NCI-H774 (cell line): ENCODE results near the gene TMEM219.
A peak's percentile ranks its signal among the peaks of the same experiment; 100 is the strongest.
"Not testable (repeated sequence)": the region's sequence is repeated elsewhere in the genome, so short reads cannot be mapped to it uniquely, and the experiment has no call there.

Source experiments
- DNase-seq: peaks from one replicate; lab custom pipeline; 2025; lab: John Stamatoyannopoulos, UW

The TMEM219 gene

DNA sequence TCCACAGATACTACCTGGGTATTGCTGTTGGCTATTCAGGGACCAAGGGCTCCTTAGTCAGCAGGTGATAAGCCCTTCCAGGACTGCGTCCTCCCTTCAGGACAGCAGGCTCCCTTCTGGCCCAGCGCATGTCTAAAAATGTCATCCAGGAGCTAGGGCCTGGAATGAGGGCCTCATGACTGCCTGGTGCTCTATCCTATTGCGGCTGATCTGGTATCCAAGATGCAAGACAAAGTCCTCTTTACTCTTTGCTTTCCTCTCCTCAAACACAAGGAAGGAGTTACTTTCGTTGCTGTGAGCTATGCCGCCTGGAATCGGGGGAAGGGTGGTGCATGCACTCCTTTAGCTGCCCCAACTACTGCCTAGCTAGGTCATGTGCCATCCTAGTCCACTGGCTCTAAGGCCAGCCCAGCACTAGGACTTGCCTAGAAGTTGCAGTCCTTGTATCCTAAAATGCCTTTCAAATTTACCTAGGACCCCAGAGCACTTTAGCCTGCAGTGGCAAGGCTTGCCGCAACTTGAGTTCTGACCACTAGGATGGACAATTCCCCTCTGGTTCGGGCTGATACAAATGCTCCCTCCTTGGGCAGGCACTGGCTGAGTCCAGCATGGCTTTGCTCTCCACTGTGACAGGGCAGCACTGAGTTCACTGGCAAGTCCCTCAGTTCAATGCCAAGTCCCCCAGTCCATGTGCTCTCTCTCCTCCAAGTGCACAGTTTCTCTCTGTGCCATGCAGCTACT is 10.1 kb upstream of the TMEM219 start:
- DNase-seq: no peak

DNA sequence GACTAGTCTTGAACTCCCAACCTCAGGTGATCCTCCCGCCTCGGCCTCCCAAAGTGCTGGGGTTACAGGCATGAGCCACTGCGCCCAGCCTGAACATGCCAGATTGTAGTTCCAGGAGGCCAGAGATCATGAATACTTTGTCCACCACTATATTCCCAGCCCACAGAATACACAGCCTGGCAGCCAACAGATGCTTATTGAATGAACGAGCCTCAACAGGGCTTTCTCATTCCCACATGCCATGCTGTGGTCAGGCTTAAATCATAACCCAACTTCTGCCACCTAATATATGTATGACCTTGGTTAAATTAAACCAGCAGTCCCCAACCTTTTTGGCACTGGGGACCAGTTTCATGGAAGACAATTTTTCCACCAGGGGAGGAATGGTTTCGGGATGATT is 3.1 kb upstream of the TMEM219 start:
- DNase-seq: no peak

DNA sequence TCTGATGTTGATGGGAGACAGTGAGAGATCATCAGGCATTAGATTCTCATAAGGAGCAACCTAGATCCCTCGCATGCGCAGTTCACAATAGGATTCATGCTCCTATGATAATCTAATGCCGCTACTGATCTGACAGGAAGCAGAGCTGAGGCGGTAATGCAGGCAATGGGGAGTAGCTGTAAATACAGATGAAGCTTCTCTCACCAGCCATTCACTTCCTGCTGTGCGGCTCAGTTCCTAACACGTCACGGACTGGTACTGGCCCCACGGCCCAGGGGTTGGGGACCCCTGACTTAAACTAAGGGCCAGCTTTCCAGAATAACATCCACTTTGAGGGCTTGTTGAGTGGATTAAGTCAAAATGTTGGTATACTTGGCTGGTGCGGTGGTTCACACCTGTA is 2.6 kb upstream of the TMEM219 start:
- DNase-seq: no peak

DNA sequence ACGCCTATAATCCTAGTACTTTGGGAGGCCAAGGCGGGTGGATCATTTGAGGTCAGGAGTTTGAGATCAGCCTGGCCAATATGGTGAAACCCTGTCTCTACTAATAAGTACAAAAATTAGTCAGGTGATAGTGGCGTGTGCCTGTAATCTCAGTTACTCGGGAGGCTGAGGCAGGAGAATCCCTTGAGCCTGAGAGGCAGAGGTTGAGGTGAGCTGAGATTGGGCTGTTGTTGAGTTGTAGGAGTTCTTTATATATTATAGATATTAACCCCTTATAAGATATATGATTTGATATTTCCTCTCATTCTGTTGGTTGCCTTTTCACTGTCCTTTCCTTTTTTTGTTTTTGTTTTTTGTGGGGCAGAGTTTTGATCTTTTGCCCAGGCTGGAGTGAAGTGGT is 2.1 kb upstream of the TMEM219 start:
- DNase-seq: not testable (repeated sequence)

DNA sequence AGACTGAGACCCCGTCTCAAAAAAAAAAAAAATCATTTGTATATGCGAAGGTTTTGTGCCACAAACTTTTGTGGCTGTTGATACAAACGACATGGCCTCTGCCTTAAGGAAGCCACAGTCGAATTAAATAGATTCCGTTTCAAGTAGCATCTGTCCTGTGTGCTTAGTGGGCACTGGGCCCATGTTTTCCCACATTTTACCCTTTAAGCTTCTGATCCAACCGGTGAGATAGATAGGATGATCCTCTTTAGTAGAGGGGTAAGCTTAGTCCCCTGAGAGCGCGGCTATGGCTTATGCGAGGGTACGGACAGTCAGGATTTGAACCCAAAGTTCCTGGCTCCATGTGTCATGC is 776 bp upstream of the TMEM219 start:
- no peak for DNase-seq

DNA sequence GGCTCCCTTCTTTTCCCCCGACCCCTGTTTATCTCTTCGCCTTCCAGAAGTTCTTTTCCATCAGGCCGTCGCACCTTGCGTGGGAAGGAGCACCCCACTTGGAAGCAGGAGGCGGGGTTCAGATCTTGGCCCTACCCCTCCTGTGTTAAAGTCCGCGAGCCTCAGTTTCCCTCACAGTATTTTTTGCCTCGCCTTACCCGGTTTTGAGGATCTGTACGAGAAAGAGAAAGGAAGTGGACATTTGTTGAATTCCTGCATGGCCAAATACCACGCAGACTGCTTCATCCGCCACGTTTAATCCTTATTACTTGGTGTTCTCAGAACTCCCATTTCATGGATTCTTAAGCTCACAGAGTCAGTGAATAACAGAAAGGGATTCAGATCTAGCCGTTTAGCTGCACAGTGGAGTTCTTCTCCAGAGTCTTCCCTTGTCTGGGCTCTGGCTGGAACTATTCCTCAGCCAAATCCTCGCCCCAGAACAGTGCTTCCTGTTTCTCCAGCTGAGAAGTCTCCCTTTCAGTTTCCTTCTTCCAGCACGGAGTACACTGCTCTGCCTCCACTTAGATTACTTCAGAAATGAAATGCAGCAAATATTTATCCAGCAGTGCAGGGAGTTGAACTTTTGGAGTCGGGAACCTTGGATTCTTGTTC is 590 bp downstream of the TMEM219 start:
- DNase-seq: no peak

DNA sequence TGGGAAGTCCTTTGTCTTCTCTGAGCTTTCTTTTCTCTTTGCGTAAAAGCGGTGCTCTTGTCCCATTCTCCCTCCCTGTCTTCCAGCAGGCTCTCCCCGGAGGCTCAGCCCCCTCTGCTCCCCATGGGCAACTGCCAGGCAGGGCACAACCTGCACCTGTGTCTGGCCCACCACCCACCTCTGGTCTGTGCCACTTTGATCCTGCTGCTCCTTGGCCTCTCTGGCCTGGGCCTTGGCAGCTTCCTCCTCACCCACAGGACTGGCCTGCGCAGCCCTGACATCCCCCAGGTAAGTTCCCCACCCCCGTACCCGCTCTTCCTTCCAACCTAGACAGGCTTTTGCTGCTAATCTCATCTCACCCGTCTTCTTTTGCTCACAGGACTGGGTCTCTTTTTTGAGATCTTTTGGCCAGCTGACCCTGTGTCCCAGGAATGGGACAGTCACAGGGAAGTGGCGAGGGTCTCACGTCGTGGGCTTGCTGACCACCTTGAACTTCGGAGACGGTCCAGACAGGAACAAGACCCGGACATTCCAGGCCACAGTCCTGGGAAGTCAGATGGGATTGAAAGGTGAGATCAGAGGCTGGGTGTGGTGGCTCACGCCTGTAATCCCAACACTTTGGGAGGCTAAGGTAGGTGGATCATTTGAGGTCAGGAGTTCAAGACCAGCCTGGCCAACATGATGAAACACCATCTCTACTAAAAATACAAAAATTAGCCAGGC is 1.3 kb downstream of the TMEM219 start:
- no peak for DNase-seq

DNA sequence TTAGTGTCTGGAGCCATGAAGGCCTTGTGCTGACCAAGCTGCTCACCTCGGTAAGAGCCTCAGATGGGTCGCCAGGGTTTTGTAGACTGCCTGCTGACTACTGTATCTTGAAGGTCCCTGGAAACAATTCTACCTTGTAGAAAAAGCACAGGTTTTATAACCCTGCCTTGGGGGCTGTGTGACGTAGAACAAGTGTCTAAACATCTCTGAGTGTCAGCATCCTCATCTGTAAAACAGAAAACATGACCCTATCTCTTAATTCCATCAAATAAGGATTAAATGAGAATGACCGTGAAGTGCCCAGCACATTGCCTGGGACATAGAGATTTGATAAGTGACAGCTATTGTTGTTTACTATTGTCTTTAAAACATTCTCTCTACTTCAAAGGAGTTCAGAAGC is 6.3 kb downstream of the TMEM219 start:
- no peak for DNase-seq

DNA sequence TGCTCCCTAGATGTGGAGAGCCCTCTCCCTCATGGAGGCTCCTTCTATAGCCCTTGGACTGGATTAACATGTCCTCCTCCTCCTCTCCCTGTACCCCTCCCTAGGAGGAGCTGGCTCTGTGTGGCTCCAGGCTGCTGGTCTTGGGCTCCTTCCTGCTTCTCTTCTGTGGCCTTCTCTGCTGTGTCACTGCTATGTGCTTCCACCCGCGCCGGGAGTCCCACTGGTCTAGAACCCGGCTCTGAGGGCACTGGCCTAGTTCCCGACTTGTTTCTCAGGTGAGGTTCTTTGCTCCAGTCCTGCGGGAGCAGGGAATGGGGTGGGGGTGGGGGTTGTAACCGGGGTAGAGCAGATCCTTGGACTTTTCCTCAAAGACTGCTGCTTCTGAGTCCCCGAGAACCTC is 9.4 kb downstream of the TMEM219 start:
- no peak for DNase-seq

DNA sequence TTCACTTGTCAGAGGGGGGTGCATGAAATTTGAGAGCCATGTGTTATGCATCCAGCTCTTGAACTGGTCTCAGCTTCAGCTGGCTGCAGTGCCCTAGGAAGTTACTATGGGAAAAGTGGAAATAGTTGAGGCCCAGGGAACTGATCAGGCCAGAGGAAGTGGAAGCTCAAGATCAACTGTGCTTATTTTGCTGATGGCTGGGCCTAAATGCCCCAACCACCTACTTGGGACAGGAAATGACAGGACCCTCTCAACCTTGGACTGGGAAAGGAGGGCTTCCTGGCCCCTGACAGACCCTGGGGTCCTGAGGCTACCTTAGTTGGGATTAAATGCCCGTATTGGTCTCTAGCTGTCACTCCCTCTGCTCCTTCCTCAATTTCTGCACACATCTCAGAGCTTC is 10.6 kb downstream of the TMEM219 start:
- no peak for DNase-seq

DNA sequence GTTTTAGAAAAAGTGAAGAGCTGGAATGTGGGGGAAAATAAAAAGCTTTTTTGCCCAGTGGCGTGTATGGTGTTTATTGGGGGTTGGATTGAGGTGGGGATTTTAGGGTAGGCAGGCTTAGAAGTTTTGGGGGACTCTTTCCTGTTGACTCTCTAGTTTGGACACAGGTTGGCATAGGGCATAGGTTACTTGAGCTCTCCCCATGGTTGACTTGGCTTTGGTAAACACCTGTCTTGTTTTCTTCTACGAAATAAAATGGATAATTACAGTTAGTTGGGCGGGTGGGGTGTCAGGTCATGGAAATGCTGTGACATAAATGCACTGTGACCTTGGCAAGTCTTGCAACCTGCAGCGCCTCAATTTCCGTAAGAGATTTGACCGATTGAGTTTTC is 11.1 kb downstream of the TMEM219 start:
- no peak for DNase-seq

DNA sequence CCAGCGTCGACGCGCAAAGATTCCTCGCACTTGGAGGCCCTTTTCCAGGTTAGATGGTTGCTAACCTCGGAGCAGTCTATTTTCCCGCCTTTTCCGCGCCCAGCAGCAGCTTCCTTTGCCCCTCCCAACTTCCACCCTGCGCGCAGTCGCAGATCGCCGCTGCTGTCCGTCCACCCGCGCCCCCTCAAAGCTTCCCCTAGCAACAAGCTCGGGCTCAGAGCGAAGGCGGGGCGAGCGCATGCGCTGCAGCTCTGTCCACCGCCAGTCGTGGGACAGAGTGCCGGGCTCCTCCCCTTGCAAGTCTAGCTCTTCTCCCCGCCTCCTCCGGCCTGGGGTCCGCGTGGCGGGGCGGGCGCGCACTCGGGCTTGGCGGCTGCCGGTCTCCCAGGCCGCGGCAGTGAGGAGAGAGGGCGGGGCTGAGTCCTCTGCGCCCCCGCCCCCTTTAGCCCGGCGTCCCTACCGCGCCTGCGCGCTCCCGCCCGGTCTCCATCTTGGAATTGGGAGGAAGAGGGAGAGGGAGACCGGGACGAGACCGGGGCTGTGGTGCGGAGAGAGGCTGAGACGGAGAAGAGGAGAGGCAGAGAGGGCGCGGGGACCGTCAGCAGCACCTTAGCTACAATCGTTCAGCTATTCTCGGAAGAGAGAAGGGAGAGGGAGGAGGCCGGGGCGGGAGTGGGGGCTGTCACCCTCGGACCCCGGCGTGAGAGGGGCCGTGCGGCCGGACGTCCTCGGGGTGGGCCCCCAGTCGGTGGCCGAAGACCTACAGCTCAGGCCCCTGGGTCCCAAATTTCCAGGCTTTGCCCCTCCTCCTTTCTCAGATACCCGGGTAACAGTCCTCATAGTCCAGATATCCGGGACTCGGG is 11.7 kb downstream of the TMEM219 start, which contains the start of gene TAOK2:
TSS of gene TAOK2 (plus strand) at position 485 of the 863 bp plus-strand sequence. CDS start 3,905 bp downstream, outside the sequence.
- DNase-seq: peak; percentile 97

DNA sequence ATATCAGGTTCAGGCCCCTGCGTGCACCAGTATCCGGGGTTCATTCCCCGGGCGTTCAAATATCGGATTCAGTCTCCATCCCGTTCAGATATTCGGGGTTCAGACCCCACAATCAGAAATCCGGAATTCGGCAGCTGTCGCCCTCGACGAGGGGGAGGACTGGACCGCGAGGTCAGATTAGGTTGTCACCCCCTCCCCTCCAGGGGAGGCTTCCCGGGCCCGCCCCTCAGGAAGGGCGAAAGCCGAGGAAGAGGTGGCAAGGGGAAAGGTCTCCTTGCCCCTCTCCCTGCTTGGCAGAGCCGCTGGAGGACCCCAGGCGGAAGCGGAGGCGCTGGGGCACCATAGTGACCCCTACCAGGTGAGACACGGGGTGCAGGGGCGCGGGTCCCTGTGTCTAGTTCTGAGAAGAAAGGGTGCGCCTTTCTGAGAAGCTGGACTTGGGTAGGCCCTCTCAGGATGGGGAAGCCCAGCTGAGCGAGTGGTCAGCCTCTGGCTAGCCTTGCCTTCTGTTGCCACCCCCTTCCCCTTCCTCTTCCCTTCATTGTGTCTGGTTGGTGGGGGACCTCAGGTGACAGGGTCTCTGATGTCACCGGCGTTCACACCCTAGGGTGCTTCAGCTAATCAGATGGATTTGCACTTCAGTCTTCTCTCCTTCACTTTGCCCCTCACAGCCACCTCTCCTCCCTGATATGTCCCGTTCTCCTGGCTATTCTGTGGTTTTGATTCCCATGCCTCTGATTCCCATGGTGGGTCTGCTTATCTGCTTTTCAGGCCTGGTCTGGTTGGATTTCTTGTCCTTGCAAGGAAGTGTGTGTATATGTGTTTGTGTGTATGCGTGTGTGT is 12.6 kb downstream of the TMEM219 start:
- DNase-seq: no peak

DNA sequence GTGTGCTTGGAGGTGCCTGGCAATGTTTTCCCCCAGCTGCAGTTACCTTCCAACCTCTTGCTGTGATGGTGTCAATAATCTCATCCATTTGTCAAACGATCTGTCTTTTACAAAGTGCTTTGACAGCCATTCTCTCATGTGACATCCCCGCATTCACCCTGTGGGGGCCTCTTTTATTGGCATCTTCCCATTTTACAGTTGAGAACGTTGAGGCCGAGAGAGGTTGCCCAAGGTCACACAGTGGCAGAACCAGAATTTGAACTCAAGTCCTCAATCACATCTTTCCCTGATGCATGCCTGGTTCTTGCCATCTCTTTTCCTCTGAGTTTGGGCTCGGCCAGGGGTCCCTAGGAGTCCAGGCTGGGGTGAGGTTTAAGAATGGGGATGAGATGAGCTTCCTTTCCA is 13.3 kb downstream of the TMEM219 start:
- no peak for DNase-seq

DNA sequence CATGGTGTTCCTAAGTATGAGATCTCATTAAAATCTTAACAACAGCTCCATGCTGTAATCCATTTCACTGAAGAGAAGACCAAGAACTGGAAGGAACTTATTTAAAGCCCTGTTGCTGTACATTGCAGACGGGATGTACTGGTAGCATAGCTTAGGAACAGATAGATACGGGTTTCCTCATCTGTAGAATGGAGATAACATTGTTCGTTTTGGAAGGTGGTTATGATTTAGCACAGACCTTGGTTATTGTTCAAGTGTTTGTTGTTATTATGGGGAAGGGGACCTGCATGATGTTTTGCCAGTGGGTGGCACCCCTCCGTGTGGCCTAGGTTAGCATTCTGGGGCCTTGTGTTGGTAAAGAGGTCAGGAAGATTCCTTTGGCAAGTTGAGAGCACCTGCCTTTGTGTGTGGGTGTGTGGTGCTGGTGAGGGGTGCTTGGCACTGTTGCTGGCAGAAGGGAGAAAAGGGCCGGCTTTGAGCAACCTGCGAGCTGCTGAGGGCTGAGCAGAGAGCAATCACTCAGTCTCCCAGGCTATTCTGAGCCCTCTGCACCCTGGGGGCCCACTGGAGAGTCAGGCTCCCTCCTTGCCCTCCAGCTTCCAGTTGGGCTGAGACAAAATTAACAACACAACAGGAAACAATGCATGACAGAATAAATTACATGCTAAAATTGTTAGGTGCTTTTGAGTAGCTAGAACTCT is 14.1 kb downstream of the TMEM219 start:
- no peak for DNase-seq

DNA sequence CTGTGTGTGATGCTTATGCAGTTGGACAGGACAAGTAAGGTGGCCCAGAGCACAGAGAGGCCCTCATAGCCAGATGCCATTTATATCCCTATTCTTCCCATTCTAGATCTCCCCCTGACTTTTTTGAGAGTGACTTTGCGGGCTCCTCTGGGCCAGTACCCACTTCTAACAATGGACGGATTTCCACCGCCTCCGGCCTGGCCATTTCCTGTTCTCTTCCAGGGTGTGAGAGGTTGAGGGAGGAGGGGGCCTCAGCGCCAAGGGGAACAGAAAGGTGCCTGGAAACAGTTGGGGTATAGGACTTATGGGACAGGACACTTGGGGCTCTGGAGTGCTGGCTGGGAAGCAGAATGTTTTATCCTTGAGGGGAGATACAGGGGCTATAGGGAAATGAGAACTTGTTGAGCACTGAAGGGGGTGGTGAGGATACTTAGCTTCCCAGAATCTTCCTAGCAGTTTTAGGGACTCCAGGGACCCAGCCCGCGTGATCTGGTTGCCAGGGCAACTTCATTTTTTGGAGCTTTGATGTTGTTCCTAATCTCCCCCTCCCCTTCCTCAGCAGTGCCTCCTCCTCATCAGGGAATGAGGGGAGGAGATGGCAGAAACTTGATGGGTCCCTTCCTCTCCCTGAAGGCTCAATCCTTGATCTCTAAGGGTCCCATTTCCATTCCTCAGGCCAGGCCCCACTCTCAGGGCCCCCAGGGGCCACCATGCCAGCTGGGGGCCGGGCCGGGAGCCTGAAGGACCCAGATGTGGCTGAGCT is 15.4 kb downstream of the TMEM219 start:
- DNase-seq: no peak

DNA sequence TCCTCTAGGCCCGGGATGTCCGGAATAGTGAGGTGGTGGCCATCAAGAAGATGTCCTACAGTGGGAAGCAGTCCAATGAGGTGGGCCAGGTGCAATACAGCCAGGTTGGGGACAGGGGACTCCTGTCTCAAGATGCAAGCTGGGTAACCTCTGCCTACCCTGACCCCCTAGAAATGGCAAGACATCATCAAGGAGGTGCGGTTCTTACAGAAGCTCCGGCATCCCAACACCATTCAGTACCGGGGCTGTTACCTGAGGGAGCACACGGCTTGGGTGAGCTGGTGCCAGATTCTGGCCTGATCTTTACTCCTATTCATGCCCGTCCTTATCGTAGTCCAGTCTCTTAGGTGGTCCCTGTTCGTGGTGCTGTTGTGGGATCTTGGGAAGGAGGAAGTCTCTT is 16.2 kb downstream of the TMEM219 start:
- no peak for DNase-seq

DNA sequence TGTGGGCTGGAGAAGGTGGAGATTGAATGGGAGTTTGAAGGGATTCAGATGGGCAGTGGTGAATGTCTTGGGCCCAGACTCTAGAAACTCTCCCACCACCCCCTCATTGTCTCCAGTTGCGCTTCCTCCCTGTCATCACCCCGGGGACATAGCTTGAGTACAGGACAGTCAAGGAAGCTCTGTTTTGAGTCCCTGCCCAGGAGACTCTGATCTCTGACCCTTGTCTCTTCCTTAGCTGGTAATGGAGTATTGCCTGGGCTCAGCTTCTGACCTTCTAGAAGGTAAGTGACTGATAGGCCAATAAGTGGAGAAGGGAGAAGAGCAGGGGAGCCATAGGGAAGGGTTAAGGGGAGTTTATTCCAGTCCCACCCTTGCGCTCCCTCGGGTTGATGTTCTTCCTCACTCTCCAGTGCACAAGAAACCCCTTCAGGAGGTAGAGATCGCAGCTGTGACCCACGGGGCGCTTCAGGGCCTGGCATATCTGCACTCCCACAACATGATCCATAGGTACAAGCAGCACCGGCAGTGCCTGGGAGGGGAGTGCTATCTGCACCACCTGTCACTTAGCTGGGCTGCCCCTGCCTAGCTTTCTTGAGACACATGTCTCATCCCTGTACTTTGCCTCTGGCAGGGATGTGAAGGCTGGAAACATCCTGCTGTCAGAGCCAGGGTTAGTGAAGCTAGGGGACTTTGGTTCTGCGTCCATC is 16.8 kb downstream of the TMEM219 start:
- DNase-seq: no peak
